ELR (cell line): Measurements from ENCODE around the gene SAMD14.
A peak's percentile ranks its signal among the peaks of the same experiment; 100 is the strongest.

Experiments
- DNase-seq: peaks from one replicate; pipeline ENCODE4 v3.0.0-alpha.2; 2015; ENCODE audit warnings: low read depth

The SAMD14 gene

GRCh38 chr17:50133028-50133768, 3.2 kb upstream of the SAMD14 start:
- peak; percentile 62 for DNase-seq

GRCh38 chr17:50132104-50132794, 2.3 kb upstream of the SAMD14 start:
- DNase-seq: no peak

DNA sequence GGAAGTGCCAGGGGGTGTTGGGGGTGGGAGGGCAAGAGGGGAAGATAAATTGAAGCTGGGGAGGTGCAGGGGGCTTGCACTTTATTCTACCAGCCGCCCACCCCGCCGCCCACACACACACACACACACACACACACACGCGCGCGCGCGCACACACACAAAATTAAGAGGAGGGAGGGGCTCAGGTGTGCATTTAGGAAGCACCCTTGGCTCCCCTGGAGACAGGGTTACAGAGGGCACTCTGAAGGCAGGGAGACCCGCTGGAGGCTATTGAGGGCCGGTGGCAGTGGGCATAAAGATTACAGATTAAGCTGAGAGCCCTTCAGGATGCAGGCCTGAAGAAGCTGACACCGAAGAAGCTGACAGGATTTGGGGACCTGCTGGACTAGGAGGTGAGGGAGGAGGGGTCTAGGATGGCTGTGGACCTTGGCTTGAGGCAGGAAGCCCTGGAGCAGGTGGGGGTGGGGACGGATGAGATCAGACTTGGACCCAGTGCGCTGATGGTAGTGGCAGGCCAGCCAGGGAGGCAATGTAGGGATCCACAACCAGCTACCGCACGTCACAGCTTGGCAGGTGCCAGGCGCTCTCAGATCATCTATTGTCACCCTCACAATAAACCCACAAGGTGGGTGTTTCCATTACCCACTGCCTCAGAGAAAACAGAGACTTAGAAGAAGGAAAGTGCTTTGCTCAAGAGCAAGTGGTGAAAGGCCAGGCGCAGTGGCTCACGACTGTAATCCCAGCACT, 772 bp upstream of the SAMD14 start:
- no peak for DNase-seq

- DNase-seq: no peak
Observed at GRCh38 chr17:50129353-50129727, 620 bp downstream of the SAMD14 start.

DNA sequence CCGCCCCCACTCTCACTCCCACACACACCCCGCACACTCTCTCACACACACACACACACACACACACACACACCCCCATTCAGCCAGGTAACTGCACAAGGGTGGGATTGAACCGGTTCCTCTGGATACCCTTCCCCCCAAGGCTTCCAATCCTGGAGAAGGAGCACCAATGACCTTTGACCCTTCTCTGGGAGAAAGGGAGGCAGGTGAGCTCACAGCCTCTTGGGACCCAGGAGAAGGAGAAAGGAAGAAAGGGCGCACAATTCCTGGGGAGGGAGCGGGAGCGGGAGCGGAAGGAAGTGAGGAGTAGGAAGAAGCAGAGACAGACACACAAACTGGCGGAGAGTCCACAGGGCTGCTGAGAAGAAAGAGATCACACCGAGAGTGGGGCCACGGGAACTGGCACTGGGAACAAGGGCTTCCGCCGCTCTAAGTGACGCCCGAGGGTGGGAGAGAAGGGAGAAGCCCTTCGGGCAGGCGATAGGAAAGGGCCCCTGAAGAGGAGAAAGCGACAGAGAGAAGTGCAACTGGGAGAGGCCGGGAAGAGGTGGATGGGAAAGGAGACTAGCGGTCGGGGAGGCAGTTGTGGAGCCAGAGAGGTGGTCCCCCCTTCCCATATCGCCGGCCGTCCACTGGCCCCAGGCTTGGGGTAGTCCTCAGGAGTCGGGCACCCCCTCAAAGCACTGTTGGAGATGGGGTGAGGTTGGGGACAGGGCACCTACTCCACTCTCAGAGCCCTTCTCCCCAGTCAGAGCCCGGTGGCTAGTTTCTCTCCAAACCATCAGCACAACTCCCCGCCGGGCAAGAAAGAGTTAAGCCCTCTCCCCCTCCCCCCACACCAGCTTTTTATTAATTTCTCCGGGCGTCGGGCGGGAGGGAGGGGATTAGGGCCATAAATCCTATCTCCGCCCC, 1.3 kb downstream of the SAMD14 start:
- peak; percentile 37 for DNase-seq

GRCh38 chr17:50127697-50128361, 2.1 kb downstream of the SAMD14 start:
- DNase-seq: peak; percentile 67

- DNase-seq: no peak
Observed at GRCh38 chr17:50125420-50125997, 4.5 kb downstream of the SAMD14 start.

- no peak for DNase-seq
Observed at GRCh38 chr17:50123649-50124349, 6.2 kb downstream of the SAMD14 start.

DNA sequence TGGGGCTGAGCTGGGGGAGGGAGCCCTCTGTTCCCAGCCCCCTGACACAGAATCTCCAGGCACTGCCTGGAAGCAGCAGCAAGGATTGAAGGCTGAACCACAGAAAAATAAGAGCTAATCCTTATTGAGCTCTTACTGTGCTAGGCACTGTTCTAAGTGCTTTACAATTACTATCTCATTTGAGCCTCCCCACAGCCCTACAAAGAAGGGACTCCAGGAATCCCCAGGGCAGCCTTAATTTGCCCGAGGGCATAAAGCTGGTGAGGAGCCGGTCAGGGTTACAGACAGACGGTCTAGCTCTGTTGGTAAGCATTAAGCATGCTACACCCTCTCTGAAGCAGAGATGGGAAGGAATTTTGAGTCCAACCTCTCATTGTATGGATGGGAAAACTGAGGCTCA, 7.0 kb downstream of the SAMD14 start:
- no peak for DNase-seq

GRCh38 chr17:50120475-50121253, 9.3 kb downstream of the SAMD14 start:
- no peak for DNase-seq

DNA sequence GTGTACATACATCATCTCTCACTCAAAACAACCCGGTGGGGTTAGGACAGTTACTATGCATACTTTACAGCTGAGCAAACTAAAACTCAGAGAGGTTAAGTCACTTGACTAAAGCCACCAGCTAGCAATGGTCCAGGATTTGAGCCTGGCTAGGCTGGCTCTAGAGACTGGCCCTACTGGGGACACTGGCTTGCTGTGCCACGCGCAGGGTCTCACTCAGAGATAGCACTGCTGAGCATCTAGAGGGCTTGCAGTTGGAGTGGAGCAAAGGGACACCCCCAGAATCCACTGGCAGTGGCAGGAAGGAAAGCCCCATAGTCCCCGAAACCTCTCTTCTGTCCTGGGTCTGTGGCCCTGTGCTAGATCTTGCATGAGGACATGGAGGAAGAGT, 11.1 kb downstream of the SAMD14 start:
- DNase-seq: no peak

- DNase-seq: no peak
Observed at GRCh38 chr17:50118076-50118827, 11.7 kb downstream of the SAMD14 start.

- DNase-seq: peak; percentile 71
Observed at GRCh38 chr17:50117202-50118051, 12.5 kb downstream of the SAMD14 start.

- DNase-seq: no peak
Observed at GRCh38 chr17:50115756-50116155, 14.2 kb downstream of the SAMD14 start.

GRCh38 chr17:50114849-50115357, 15.1 kb downstream of the SAMD14 start:
- peak; percentile 84 for DNase-seq

GRCh38 chr17:50114401-50114800, 15.6 kb downstream of the SAMD14 start:
- DNase-seq: no peak

GRCh38 chr17:50113624-50114320, 16.2 kb downstream of the SAMD14 start:
- no peak for DNase-seq
